IPS-20b (cell line): ENCODE measurements around the gene ATIC.

Experiments used
- H3K27ac ChIP-seq: one replicate; pipeline ENCODE4 v1.5.1; 2013; ENCODE audit warnings: low read length
- H3K27me3 ChIP-seq: 2 replicates; pipeline ENCODE4 v1.6.1; 2013; ENCODE audit warnings: mild to moderate bottlenecking, low read length, inconsistent platforms; ENCODE audit not compliant: insufficient read depth
- H3K36me3 ChIP-seq: 2 replicates; pipeline ENCODE4 v1.6.1; 2013; ENCODE audit warnings: low read depth, mild to moderate bottlenecking, inconsistent platforms, low read length, moderate library complexity; ENCODE audit not compliant: insufficient read depth
- H3K4me1 ChIP-seq: 2 replicates; pipeline ENCODE4 v1.6.1; 2013; ENCODE audit warnings: mild to moderate bottlenecking, control low read depth, inconsistent platforms, low read length, moderate library complexity; ENCODE audit not compliant: insufficient read depth
- H3K4me3 ChIP-seq: 2 replicates; pipeline ENCODE4 v1.5.1; 2013; ENCODE audit warnings: mild to moderate bottlenecking, low read length, inconsistent platforms
- H3K9ac ChIP-seq: 2 replicates; pipeline ENCODE4 v1.6.1; 2013; ENCODE audit warnings: low read depth, mild to moderate bottlenecking, inconsistent platforms, low read length, moderate library complexity
- H3K9me3 ChIP-seq: 2 replicates; pipeline ENCODE4 v1.6.1; 2013; ENCODE audit warnings: mild to moderate bottlenecking, low read depth, low read length, inconsistent platforms; ENCODE audit not compliant: insufficient read depth

ATIC gene

DNA sequence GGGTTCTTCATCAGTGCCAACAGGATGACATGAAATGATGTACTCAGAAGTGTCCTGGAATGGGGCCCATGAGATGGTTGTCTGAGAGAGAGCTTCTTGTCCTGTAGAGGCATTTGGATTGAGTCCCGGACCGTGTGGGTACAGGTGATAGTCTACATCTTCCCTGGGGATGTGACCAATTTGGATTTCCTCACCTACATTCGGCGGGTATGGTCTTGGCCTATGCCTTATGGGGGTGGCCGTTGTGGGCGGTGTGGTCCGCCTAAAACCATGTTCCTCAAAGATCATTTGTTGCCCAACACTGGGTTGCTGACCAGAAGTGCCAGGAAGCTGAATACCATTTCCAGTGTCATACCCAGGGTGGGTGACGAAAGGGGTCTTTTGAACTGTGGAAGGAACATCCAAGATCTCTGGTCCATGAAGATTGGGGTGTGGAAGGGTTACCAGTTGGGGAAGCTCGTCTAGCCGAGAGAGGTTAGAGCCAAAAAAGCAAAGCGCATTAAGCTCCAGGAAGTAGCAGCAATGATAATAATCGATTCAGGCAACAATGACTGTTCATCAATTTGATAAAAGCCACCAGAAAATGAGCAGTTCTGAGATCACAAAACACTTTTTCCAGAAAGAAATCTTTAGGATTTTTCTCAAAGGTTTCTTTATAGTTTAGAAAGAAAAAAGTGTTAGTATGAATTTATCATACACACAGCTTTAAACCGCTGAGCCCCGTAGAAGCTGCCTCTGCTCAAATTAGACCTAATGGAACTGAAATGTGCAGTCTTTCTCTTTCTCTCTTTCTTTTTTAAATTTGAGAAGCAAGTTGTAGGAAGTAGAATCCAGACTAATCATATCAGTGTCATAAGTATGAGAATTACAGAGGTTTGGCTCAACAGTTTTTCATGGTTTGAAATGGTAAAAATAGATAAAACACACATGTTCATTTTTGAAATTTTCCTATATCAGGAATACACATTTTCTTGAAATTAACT, 60.3 kb downstream of the ATIC start:
- no peak overlapping the region for H3K9ac ChIP-seq
- no peak overlapping the region for H3K4me3 ChIP-seq
- H3K4me1 ChIP-seq: no peaks in the 10 kb centered on the region
- H3K36me3 ChIP-seq: peaks cover 89% of the 10 kb centered on the region
- H3K9me3 ChIP-seq: no peaks in the 10 kb centered on the region
- H3K27ac ChIP-seq: no peak overlapping the region
- H3K27me3 ChIP-seq: no peaks in the 10 kb centered on the region

DNA sequence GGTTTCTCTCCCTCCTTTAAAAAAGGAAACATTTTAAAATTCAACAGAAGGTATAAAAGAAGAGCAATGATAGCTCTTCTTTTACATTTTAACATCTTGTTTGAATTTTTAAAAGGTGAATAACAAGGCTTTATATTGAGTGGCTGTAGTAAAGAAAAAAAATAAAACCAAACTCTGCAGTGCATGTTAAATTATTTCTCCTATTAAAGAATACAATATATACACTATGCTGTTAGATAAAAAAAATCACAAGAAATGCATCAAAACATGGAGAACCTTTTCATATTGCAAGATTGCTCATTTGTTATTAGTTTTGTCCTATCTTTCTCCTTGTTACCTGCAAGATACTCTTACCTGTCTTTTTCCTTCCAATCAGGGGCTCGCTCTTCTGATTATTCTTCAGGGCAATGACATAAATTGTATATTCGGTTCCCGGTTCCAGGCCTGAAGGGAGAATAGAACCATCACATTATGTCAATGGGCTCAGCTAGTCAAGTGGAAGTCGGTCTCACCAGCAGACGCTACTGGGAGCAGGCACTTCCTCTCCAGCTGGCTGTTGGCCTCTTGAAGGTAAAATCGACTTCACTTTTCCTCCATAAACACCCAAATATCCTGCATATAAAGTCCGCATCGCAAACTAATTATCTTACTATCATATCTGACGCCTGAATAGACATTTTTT, 61.2 kb downstream of the ATIC start:
- H3K27me3 ChIP-seq: no peaks in the 10 kb centered on the region
- H3K9me3 ChIP-seq: no peaks in the 10 kb centered on the region
- no peak overlapping the region for H3K9ac ChIP-seq
- no peaks in the 10 kb centered on the region for H3K4me1 ChIP-seq
- H3K36me3 ChIP-seq: peaks cover 88% of the 10 kb centered on the region
- H3K27ac ChIP-seq: no peak overlapping the region
- H3K4me3 ChIP-seq: no peak overlapping the region

DNA sequence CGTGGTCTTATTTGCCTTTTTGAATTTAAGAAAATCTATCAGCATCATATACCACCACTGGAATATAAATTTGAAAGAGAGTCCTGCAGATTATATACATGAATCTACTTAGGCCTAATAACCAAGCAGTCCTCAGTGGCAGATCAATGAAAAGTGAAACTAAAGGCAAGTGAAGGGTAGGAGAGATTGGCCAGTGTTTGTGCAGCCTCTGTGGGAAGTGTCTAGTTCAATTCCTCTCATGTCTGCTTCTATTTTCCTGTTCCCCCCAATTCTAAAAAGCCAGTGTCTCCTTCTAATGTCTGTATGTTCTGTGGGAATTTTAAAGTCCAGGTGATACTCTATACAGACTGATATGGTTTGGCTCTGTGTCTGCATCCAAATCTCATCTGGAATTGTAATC, 62.1 kb downstream of the ATIC start:
- Histone ChIP-seq H3K27ac (no peak overlapping the region), H3K4me1 (no peaks in the 10 kb centered on the region), H3K4me3 (no peak overlapping the region), H3K9ac (no peak overlapping the region), H3K27me3 (no peaks in the 10 kb centered on the region), H3K36me3 (peaks cover 88% of the 10 kb centered on the region), H3K9me3 (no peaks in the 10 kb centered on the region)

DNA sequence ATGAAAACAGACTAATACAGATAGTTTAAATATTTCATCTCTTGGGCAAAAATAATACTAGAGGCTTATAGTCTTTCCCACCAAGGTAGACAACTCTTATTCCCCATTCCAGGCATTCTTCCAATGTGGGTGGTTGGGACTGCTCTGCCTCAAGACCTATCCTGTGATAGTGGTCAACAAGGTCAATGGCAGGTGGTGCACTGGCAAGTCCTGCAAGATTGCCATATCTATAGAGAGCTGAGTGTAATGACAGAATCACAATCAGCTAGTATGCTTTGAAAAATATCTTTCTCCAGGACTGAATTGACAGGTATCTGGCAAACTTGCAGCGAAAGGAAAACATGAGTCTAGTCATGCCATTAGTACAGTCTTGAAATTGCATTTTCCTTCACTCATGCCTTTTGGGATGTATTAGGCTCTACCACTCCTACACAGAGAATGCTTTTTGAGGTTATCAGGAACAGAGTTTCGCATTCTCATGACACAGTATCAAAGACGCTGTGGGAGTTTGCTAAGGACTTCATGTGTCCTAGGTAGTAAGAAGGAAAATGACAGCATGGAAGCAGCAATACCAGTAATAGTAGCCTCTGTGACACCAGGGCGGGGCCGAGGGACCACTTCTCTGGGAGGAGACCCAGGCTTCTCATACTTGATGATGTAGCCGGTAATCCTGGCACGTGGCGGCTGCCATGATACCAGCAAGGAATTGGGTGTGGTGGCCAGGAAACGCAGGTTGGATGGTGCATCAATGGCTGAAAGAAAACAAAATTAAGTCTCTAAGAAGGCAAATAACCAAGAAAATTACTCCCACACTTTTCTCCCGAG, 63.0 kb downstream of the ATIC start:
- Histone ChIP-seq H3K9ac (no peak overlapping the region), H3K36me3 (peaks cover 87% of the 10 kb centered on the region)

DNA sequence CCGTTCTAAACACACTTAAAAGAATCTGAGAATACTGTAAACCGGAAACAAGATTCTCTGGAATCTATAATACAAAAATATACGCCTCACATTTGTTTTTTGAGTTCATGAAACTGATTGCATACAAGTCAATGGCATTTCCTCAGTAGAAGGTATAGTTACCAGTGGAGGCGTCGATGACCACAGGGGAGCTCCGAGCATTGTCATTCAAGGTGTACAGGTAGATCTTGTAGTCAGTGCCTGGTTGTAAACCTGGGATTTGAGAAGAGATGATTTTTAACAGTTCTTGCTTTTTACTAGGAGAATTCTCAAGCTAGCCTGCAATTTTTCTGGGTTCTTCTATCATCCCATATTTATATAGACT, 63.6 kb downstream of the ATIC start:
- H3K4me3 ChIP-seq: no peak overlapping the region
- no peaks in the 10 kb centered on the region for H3K4me1 ChIP-seq
- H3K36me3 ChIP-seq: peaks cover 87% of the 10 kb centered on the region
- H3K9me3 ChIP-seq: no peaks in the 10 kb centered on the region
- H3K9ac ChIP-seq: no peak overlapping the region
- no peaks in the 10 kb centered on the region for H3K27me3 ChIP-seq
- H3K27ac ChIP-seq: no peak overlapping the region

More for the DNA sequence above, 63.0 kb downstream of the ATIC start:
- no peaks in the 10 kb centered on the region for H3K4me1 ChIP-seq
- H3K9me3 ChIP-seq: no peaks in the 10 kb centered on the region
- no peaks in the 10 kb centered on the region for H3K27me3 ChIP-seq
- no peak overlapping the region for H3K27ac ChIP-seq
- no peak overlapping the region for H3K4me3 ChIP-seq

DNA sequence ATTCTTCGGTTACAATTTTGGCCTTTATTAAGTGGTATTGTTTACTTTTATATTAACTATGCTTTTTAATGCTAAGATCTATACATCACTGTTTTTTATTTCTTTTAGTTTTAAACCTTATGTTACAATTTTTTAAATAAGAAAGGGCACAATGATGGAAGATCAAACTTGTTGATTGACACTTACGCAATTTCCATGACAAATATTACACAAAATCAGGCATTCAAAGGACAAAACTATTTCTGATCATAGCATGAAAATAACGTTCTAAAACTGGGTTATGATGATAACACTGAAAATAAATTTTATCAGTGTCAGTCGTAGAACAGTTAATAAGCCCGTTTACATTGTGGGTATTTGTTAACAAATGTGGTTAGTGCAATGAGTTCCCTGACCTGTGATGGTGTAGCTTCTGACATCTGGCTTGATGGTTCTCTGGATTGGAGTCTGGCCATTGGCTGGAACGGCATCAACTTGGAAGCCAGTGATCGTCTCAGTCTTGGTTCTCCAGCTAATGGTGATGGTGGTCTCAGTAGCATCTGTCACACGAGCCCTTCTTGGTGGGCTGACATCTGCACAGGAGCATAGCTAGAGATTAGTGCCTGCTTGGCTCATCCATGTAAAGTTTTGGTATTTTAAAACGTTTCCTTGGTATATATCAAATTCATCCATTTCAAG, 64.4 kb downstream of the ATIC start:
- peaks cover 90% of the 10 kb centered on the region for H3K36me3 ChIP-seq
- H3K27ac ChIP-seq: no peak overlapping the region
- no peak overlapping the region for H3K9ac ChIP-seq
- H3K9me3 ChIP-seq: no peaks in the 10 kb centered on the region
- H3K4me1 ChIP-seq: no peaks in the 10 kb centered on the region
- H3K4me3 ChIP-seq: no peak overlapping the region
- H3K27me3 ChIP-seq: no peaks in the 10 kb centered on the region

DNA sequence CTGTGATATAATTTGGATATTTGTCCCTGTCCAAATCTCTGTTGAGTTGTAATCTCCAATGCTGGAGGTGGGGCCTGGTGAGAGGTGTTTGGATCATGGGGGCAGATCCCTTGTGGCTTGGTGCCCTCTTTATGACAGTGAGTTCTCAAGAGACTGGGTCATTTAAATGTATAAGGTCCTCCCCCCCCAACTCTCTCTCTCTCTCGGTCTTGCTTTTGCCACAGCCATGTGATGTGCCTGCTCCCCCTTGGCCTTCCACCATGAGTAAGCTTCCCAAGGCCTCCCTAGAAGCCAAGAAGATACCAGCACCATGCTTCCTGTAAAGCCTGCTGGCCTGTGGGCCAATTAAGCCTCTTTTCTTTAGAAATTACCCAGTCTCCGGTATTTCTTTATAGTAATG, 65.4 kb downstream of the ATIC start:
- Histone ChIP-seq H3K9me3 (no peaks in the 10 kb centered on the region), H3K4me1 (no peaks in the 10 kb centered on the region), H3K27me3 (no peaks in the 10 kb centered on the region), H3K27ac (no peak overlapping the region), H3K4me3 (no peak overlapping the region), H3K9ac (no peak overlapping the region), H3K36me3 (peaks cover 88% of the 10 kb centered on the region)

DNA sequence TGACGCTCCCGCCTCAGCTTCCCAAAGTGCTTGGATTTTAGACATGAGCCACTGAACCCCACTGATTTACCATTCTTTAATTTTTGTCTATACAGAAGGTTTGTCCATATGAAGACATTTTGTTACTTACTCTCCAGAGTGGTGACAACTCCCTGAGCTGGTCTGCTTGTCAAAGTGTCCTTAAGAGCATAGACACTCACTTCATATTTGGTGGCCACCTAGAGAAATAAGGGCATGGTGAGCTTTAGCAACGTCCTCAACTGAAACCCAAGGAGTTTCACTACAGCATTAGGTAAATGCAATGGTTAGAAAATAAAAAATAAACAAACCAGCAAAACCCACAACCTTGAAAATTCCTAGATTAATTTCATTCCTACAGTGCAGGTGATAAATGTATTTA, 66.2 kb downstream of the ATIC start:
- no peak overlapping the region for H3K27ac ChIP-seq
- no peaks in the 10 kb centered on the region for H3K4me1 ChIP-seq
- no peaks in the 10 kb centered on the region for H3K27me3 ChIP-seq
- no peak overlapping the region for H3K9ac ChIP-seq
- H3K4me3 ChIP-seq: no peak overlapping the region
- H3K36me3 ChIP-seq: peaks cover 87% of the 10 kb centered on the region
- H3K9me3 ChIP-seq: no peaks in the 10 kb centered on the region

DNA sequence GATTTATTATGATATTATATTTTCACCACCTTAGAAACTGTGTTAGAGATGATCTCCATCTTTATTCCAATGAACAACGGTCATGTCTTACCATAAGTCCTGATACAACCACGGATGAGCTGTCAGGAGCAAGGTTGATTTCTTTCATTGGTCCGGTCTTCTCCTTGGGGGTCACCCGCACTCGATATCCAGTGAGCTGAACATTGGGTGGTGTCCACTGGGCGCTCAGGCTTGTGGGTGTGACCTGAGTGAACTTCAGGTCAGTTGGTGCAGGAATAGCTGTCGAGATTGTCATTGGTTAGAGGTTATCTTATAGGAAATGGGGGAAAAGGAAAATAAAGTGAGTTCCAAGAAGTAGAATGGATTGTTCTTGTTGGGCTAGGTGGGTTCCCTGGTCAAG, 67.2 kb downstream of the ATIC start:
- Histone ChIP-seq H3K36me3 (peaks cover 91% of the 10 kb centered on the region), H3K9me3 (no peaks in the 10 kb centered on the region), H3K27ac (no peak overlapping the region), H3K4me3 (no peak overlapping the region), H3K9ac (no peak overlapping the region), H3K27me3 (no peaks in the 10 kb centered on the region), H3K4me1 (no peaks in the 10 kb centered on the region)

DNA sequence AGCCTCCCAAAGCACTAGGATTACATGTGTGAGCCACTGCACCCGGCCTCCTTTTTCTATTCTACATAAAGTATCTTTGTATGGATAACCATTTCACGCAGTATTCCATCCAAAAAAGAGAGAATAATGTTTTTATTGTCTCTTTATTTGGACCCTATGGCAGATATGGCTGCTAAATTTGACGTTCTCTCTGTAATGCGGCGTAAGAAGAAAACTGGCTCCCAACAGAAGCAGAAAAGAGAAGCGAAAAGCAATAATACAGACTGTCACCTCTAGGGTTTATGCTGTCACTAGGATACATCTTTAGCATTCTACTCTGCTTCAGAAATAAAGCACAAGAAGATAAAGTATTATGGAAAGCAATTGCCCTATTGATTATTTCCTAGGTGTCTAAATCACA, 68.1 kb downstream of the ATIC start:
- H3K9ac ChIP-seq: no peak overlapping the region
- H3K4me1 ChIP-seq: no peaks in the 10 kb centered on the region
- no peak overlapping the region for H3K4me3 ChIP-seq
- no peaks in the 10 kb centered on the region for H3K27me3 ChIP-seq
- no peaks in the 10 kb centered on the region for H3K9me3 ChIP-seq
- H3K36me3 ChIP-seq: peaks cover 91% of the 10 kb centered on the region
- no peak overlapping the region for H3K27ac ChIP-seq

DNA sequence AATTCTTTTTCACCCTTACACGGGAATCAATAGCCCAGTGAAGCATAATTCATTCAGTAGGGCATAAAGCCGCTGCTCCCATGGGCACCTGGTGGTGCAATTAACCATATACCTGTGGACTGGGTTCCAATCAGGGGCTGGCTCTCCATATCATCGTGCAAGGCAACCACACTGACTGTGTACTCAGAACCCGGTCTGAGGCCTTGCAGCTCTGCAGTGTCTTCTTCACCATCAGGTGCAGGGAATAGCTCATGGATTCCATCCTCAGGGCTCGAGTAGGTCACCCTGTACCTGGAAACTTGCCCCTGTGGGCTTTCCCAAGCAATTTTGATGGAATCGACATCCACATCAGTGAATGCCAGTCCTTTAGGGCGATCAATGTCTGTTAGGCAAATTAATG, 68.8 kb downstream of the ATIC start:
- Histone ChIP-seq H3K36me3 (peaks cover 84% of the 10 kb centered on the region), H3K4me1 (no peaks in the 10 kb centered on the region), H3K27me3 (no peaks in the 10 kb centered on the region), H3K4me3 (no peak overlapping the region), H3K27ac (no peak overlapping the region), H3K9me3 (no peaks in the 10 kb centered on the region), H3K9ac (no peak overlapping the region)
